NCI-H2196 (cell line): ENCODE results near the gene TNFRSF19.

Experiments
- DNase-seq: peaks from one replicate; lab custom pipeline; 2025; ENCODE audit not compliant: unreplicated experiment; lab: John Stamatoyannopoulos, UW

The TNFRSF19 gene

DNA sequence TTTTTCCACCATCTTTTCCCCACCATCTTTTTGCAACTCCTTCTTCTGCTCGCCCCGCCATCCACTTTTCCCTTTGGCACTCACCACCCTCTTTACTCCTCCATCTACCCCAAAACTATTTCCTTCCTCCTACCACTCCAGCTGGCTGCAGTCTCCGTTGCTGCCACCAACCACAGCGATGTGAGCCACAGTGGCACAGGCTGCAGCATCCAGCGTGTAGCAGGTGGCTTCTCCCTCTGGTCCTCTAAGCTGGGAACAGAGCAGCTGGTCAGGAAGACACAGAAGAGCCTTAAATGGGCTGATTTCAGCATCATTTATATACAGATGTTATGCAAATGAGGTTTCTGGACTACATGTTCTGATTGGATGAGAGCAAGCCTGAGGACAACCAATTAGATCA, 144.5 kb downstream of the TNFRSF19 start:
- no peak for DNase-seq

- DNase-seq, result no peak
These were observed 145.0 kb downstream of the TNFRSF19 start for GRCh38 chr13:23715092-23715761.

DNA sequence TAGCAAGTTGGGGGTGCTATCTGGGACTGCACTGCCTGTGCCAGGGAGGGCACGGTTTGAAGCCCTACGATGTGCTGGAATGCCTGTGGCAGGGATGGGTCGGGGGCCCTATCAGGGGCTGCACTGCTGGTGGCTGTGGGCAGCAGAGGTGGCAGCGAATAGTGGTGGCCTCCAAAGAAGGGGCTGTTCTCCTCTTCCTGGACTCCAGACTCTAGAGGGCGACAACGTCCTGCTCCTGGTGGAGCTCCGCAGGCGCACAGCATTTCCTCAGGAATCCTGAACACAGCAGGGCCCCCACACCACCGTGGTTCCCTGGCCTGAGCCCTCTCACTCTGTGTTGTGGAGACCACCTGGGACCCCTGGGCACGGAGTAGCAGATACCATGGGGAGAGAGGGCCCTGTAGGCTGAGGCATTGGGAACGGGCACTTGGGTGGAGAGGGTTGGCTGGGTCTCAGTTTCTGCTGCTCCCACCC, 145.6 kb downstream of the TNFRSF19 start:
- DNase-seq, result no peak

GRCh38 chr13:23716401-23716800, 146.2 kb downstream of the TNFRSF19 start:
- no peak for DNase-seq

DNA sequence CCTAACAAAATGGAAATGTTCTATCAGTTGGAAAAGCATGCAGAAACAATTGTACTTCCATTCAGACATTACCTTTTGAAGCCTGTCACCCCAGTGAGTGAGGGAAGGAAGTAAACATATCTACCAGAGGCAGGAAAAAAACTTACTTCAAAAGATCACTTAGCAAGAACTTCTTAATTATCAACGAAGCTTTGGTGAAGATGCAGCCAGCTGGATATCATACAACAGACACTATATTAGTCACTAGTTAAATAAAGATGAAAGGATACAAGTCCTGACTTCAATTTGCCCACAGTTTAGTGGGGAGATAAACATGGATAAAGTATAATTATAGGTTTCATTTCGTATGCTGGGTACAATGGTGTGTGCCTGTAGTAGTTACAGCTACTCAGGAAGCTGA, 148.8 kb downstream of the TNFRSF19 start:
- no peak for DNase-seq

DNA sequence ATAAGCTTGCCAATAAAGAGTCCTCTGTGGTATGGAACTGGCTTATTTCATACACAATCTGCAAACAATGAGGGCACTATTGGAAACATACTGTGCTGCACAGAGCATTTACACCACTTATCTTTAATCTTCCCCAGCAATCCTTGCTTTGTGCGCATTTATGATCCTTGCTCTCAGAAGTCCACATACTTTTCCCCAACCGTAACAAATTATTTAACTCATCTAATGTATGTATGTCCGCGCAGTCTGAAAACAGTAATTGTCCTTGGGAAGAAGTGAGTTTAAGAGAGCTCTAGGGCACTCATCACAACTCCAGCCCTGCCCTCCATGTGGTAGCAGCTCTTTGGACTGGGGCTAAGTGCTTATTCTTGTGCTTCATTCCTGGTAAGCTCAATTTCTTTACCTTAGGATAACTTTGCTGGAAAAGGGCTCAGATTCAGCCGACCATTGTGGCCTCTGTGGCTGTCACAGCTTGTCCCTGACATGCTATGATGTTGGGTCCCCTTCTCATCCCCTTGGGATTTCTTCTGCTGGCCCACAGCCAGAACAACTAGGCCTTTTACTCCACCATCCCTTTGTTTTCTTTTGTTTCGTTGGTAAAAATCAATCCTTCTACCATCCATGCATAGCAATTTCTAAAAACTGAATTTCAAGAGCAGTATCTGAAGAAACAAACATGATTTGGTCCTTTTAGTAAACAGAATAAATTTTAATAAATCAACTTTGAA, 152.7 kb downstream of the TNFRSF19 start:
- DNase-seq, result no peak

GRCh38 chr13:23723471-23723870, 153.3 kb downstream of the TNFRSF19 start:
- DNase-seq, result no peak

GRCh38 chr13:23724196-23724970, 154.2 kb downstream of the TNFRSF19 start:
- DNase-seq, result no peak
